Body of pancreas (tissue), 4 donors: Measurements from ENCODE around the gene CNBP. TPM values are rescaled to one million over a fixed set of nuclear protein-coding genes. Genes with fewer than 3 reads are reported as not detected.

ENCODE experiments used
- ATAC-seq: fragments of 150-250 bp; one replicate; pipeline ENCODE4 v1.9.1; 2016
- DNase-seq, 4 donors: peaks; one replicate each; pipeline ENCODE4 v3.0.0-alpha.2; 2019
- H3K27ac ChIP-seq, 4 donors: fragments of 200-600 bp; sonication (generic); 1 replicate in 3 of 4; 2 replicates in 1 of 4; pipeline versions ENCODE4 v1.5.1 to v1.6.1; 2016 to 2019; ENCODE audit warnings: mild to moderate bottlenecking in 1 of 4, mixed read lengths in 1 of 4, moderate library complexity in 1 of 4
- H3K27me3 ChIP-seq, 2 donors: fragments of 200-600 bp; sonication (generic); one replicate each; pipeline ENCODE4 v1.6.0; 2016; ENCODE audit warnings: mild to moderate bottlenecking in 1 of 2
- H3K36me3 ChIP-seq, 2 donors: fragments of 200-600 bp; sonication (generic); replicated peaks in 1 of 2; 2 replicates each; pipeline ENCODE4 v1.5.1; 2016; ENCODE audit warnings: low read depth in 2 of 2; ENCODE audit not compliant: insufficient read depth in 1 of 2
- H3K4me1 ChIP-seq: fragments of 200-600 bp; sonication (generic); one replicate; pipeline ENCODE4 v1.6.0; 2016
- H3K4me3 ChIP-seq, 2 donors: fragments of 200-600 bp; sonication (generic); 1 replicate in 1 of 2; 2 replicates in 1 of 2; pipeline ENCODE4 v1.5.1; 2016 to 2019
- H3K9me3 ChIP-seq, 3 donors: fragments of 200-600 bp; sonication (generic); 1 replicate in 2 of 3; 2 replicates in 1 of 3; pipeline ENCODE4 v1.5.1; 2016
- POLR2A ChIP-seq, 3 donors: fragments of 450-650 bp; IDR thresholded peaks; one replicate each; pipeline ENCODE4 v1.6.1; 2016; ENCODE audit warnings: antibody characterized with exemption in 3 of 3, mild to moderate bottlenecking in 2 of 3
- WGBS, 2 donors: methylation state at CpG; one replicate each; pipeline ENCODE4 v1.1.5; 2017; 5-methylcytosine and 5-hydroxymethylcytosine counted together
- intact Hi-C: fragments of 100-400 bp; cut with DNase I; formaldehyde crosslinking; loops from one replicate; pipeline ENCODE4 v1.15.1; 2023
- total RNA-seq, 2 donors: library from RNA; depleted of rRNA; stranded (reverse); fragments of >200 nt; gene quantifications; one replicate each; pipeline ENCODE4 v1.1.0, GENCODE V29; 2016
- TF ChIP-seq, protein P1 (sequence below), 7 experiments: fragments of 450-650 bp in 4 of 7; fragments of 200-600 bp in 3 of 7; sonication (generic) in 3 of 7; IDR thresholded peaks; one replicate each; pipeline ENCODE4 v1.5.1; 2016 to 2019; ENCODE audit warnings: antibody characterized with exemption in 7 of 7

CNBP gene
- total RNA-seq, 2 donors from 2014 or later = 175 to 262 TPM

GRCh38 chr3:129211772-129212171 is 28.1 kb upstream of the CNBP start:
- WGBS, 2 donors = 9 to 12% methylated on average over 5 to 6 of the region's 6 CpGs
- TF ChIP-seq POLR2A (IDR thresholded peaks at IDR 0.05) = no peak
- TF ChIP-seq, protein P1, sequence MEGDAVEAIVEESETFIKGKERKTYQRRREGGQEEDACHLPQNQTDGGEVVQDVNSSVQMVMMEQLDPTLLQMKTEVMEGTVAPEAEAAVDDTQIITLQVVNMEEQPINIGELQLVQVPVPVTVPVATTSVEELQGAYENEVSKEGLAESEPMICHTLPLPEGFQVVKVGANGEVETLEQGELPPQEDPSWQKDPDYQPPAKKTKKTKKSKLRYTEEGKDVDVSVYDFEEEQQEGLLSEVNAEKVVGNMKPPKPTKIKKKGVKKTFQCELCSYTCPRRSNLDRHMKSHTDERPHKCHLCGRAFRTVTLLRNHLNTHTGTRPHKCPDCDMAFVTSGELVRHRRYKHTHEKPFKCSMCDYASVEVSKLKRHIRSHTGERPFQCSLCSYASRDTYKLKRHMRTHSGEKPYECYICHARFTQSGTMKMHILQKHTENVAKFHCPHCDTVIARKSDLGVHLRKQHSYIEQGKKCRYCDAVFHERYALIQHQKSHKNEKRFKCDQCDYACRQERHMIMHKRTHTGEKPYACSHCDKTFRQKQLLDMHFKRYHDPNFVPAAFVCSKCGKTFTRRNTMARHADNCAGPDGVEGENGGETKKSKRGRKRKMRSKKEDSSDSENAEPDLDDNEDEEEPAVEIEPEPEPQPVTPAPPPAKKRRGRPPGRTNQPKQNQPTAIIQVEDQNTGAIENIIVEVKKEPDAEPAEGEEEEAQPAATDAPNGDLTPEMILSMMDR (IDR thresholded peaks at IDR 0.05) = no peak
- no peaks in the 10 kb centered on the region for H3K36me3 ChIP-seq
- DNase-seq (peak; percentile 65 to 84 (median 72)), ATAC-seq (peak; percentile 93)
- H3K27ac ChIP-seq = peak overlapping the region in 1 of 4 donors; percentile 44
- H3K9me3 ChIP-seq = no peaks in the 10 kb centered on the region
- H3K27me3 ChIP-seq = no peaks in the 10 kb centered on the region
- peaks cover 12% of the 10 kb centered on the region for H3K4me1 ChIP-seq
- no peak overlapping the region for H3K4me3 ChIP-seq
- intact Hi-C loops = no loop called here

DNA sequence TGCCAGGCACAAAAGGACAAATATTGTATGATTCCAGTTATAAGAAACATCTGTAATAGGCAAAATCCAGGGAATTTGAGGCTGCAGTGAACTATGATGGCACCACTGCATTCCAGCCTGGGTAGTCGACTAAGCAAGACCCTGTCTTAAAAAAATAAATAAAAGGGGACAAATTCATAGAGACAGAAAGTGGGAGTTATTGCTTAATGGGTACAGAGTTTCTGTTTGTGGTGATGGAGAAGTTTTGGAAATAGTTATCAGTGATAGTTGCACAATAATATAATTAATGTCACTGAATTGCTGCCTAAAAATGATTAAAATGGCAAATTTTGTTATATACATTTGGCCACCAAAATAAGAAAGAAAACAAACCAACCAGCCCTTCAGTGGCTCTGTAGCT is 27.6 kb upstream of the CNBP start:
- 70 to 84% methylated on average over 1 of the region's 1 CpG for WGBS, 2 donors
- Histone ChIP-seq H3K9me3 (no peaks in the 10 kb centered on the region), H3K4me3 (no peak overlapping the region), H3K27ac (peak overlapping the region in 1 of 4 donors; percentile 44), H3K4me1 (peaks cover 12% of the 10 kb centered on the region), H3K27me3 (no peaks in the 10 kb centered on the region), H3K36me3 (no peaks in the 10 kb centered on the region)
- no peak for DNase-seq
- TF ChIP-seq, protein P1 (IDR thresholded peaks at IDR 0.05) = no peak
- TF ChIP-seq POLR2A (IDR thresholded peaks at IDR 0.05) = no peak
- intact Hi-C loops = no loop called here
- peak; percentile 14 for ATAC-seq

DNA sequence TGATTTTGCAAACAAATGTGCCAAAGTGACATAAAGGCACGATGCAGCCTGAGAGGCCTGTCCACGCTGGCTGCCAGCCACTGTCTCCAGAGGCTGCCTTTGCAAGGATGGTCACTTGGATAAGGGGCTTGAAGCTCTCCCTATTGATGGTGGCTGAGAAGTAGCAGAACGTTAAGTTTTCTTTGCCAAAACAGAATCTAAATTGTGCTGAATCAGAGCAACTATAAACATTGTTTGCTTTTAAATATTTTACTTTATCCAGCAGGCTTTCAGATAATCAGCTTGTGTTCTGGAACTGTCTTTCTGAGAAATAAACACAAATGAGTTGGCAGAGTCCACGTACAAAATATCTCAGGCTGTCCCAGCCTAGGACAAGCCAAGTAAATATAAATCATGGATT is 23.8 kb upstream of the CNBP start:
- Histone ChIP-seq H3K27me3 (no peaks in the 10 kb centered on the region), H3K9me3 (no peaks in the 10 kb centered on the region), H3K36me3 (no peaks in the 10 kb centered on the region), H3K4me1 (peaks cover 12% of the 10 kb centered on the region), H3K4me3 (no peak overlapping the region), H3K27ac (no peak overlapping the region)
- ATAC-seq = no peak
- WGBS, 2 donors = 29 to 40% methylated on average over 4 of the region's 4 CpGs
- intact Hi-C loops = no loop called here
- no peak for DNase-seq
- TF ChIP-seq, protein P1 (IDR thresholded peaks at IDR 0.05) = no peak
- no peak for TF ChIP-seq POLR2A (IDR thresholded peaks at IDR 0.05)

DNA sequence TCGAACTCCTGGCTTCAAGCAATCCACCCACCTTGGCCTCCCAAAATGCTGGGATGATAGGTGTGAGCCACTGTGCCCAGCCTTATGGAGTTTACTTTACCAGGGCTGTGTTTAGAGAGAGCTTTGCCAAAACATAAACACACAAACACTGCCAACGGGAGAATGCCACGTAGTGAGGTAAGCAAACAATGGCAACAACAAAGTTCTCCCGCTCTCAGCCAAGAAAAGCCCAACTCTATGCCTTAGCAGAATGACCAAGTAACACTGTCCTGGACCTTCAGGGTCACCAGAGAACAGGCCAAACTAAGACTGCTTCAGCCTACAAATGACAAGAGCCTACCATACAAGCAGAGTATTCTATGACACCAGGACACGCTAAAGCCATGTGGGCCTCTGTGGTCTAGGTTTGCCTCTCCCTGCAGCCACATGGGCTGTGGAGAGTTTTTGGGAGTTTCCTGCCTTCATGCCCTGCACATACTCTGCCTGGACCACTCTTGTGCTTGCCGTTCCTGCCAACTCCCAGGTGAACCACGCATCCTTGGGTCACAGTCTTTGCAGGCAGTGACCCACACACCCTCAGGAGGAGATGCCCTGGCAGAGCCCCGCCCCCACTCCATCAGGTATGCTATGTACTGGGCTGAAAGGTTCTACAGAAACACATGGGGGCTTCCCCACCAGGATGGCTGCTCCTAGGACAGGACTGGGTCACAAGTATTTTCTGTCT is 21.6 kb upstream of the CNBP start:
- Histone ChIP-seq H3K36me3 (no peaks in the 10 kb centered on the region), H3K4me1 (no peaks in the 10 kb centered on the region), H3K4me3 (no peak overlapping the region), H3K27ac (no peak overlapping the region), H3K27me3 (no peaks in the 10 kb centered on the region), H3K9me3 (no peaks in the 10 kb centered on the region)
- TF ChIP-seq, protein P1 (IDR thresholded peaks at IDR 0.05) = no peak
- TF ChIP-seq POLR2A (IDR thresholded peaks at IDR 0.05) = no peak
- DNase-seq (no peak), ATAC-seq (no peak)
- WGBS, 2 donors = 73 to 79% methylated on average over 6 to 8 of the region's 8 CpGs
- intact Hi-C loops = no loop called here

GRCh38 chr3:129204473-129204872 is 20.8 kb upstream of the CNBP start:
- intact Hi-C loops = no loop called here
- 87% methylated on average over 2 of the region's 2 CpGs for WGBS, 2 donors
- Histone ChIP-seq H3K27me3 (no peaks in the 10 kb centered on the region), H3K4me3 (no peak overlapping the region), H3K36me3 (no peaks in the 10 kb centered on the region), H3K9me3 (no peaks in the 10 kb centered on the region), H3K27ac (no peak overlapping the region), H3K4me1 (no peaks in the 10 kb centered on the region)
- TF ChIP-seq, protein P1 (IDR thresholded peaks at IDR 0.05) = no peak
- no peak for TF ChIP-seq POLR2A (IDR thresholded peaks at IDR 0.05)
- no peak for DNase-seq
- no peak for ATAC-seq
